Stimulated activated CD8-positive, alpha-beta memory T cell treated with anti-CD3 and anti-CD28 coated beads, Interleukin-2, amount 100 ng/mL, for 48 hours (primary cell): ENCODE data around the gene RASD2.

Source experiments
- DNase-seq, 2 donors: peaks; one replicate each; pipeline ENCODE4 v3.0.0-alpha.2; 2020; ENCODE audit warnings: low read depth in 2 of 2

RASD2 gene

GRCh38 chr22:35518811-35519210 is 21.8 kb upstream of the RASD2 start:
- no peak for DNase-seq

- DNase-seq = no peak
These were observed 21.2 kb upstream of the RASD2 start for GRCh38 chr22:35519306-35520000.

- DNase-seq = no peak
These were observed 19.0 kb upstream of the RASD2 start for GRCh38 chr22:35521358-35522224.

GRCh38 chr22:35522225-35523149 is 18.1 kb upstream of the RASD2 start:
- DNase-seq = no peak

- DNase-seq = no peak
These were observed 17.3 kb upstream of the RASD2 start for GRCh38 chr22:35523167-35523947.

- no peak for DNase-seq
These were observed 15.5 kb upstream of the RASD2 start for GRCh38 chr22:35524966-35525686.

- DNase-seq = no peak
These were observed 14.8 kb upstream of the RASD2 start for GRCh38 chr22:35525687-35526332.

- no peak for DNase-seq
These were observed 14.2 kb upstream of the RASD2 start for GRCh38 chr22:35526333-35526979.

- DNase-seq = no peak
These were observed 11.7 kb upstream of the RASD2 start for GRCh38 chr22:35528927-35529326.

- no peak for DNase-seq
These were observed 9.9 kb upstream of the RASD2 start for GRCh38 chr22:35530700-35531099.

- DNase-seq = no peak
These were observed 9.4 kb upstream of the RASD2 start for GRCh38 chr22:35531202-35531601.

GRCh38 chr22:35531676-35532075 is 9.0 kb upstream of the RASD2 start:
- DNase-seq = no peak

GRCh38 chr22:35533365-35534029 is 7.1 kb upstream of the RASD2 start:
- DNase-seq = no peak

GRCh38 chr22:35534091-35534490 is 6.5 kb upstream of the RASD2 start:
- no peak for DNase-seq

- DNase-seq = no peak
These were observed 3.4 kb upstream of the RASD2 start for GRCh38 chr22:35537232-35537631.

- DNase-seq = no peak
These were observed 1.8 kb upstream of the RASD2 start for GRCh38 chr22:35538801-35539321.

- DNase-seq = no peak
These were observed 1.1 kb upstream of the RASD2 start for GRCh38 chr22:35539487-35539886.

GRCh38 chr22:35539910-35540594 is 579 bp upstream of the RASD2 start:
- peak; percentile 52 to 55 for DNase-seq
